Parathyroid adenoma (tissue), 2 donors: ENCODE measurements around the gene SORBS1.

Experiments
- H2AFZ ChIP-seq: fragments of 300-600 bp; sonication (generic); one replicate; pipeline ENCODE4 v1.7.0; 2017; ENCODE audit warnings: antibody characterized with exemption, mild to moderate bottlenecking
- H3K27ac ChIP-seq: fragments of 300-600 bp; sonication (generic); one replicate; pipeline ENCODE4 v1.7.0; 2017
- H3K27me3 ChIP-seq: fragments of 300-600 bp; sonication (generic); one replicate; pipeline ENCODE4 v1.7.0; 2017; ENCODE audit warnings: low read length; ENCODE audit not compliant: control insufficient read depth, insufficient read depth
- H3K36me3 ChIP-seq: fragments of 300-600 bp; sonication (generic); one replicate; pipeline ENCODE4 v1.7.0; 2017; ENCODE audit warnings: low read length; ENCODE audit not compliant: control insufficient read depth, insufficient read depth
- H3K4me1 ChIP-seq: fragments of 300-600 bp; sonication (generic); one replicate; pipeline ENCODE4 v1.7.0; 2017; ENCODE audit warnings: control low read depth
- H3K4me2 ChIP-seq: fragments of 300-600 bp; sonication (generic); one replicate; pipeline ENCODE4 v1.7.0; 2017; ENCODE audit warnings: low read length
- H3K4me3 ChIP-seq: fragments of 300-600 bp; sonication (generic); one replicate; pipeline ENCODE4 v1.7.0; 2017; ENCODE audit warnings: low read depth, low read length
- H3K79me2 ChIP-seq: fragments of 300-600 bp; sonication (generic); one replicate; pipeline ENCODE4 v1.7.0; 2017; ENCODE audit warnings: control low read depth
- H3K9ac ChIP-seq: fragments of 300-600 bp; sonication (generic); one replicate; pipeline ENCODE4 v1.7.0; 2017; ENCODE audit warnings: mild to moderate bottlenecking
- H3K9me3 ChIP-seq: fragments of 300-600 bp; sonication (generic); one replicate; pipeline ENCODE4 v1.7.0; 2017; ENCODE audit warnings: low read length; ENCODE audit not compliant: control insufficient read depth
- TF ChIP-seq, protein P1 (sequence below): fragments of 300-600 bp; sonication (generic); IDR thresholded peaks from one replicate; pipeline ENCODE4 v1.7.0; 2017; ENCODE audit warnings: antibody characterized with exemption, mild to moderate bottlenecking
- donor health status: primary hyperparathyroidism.

The SORBS1 gene

DNA sequence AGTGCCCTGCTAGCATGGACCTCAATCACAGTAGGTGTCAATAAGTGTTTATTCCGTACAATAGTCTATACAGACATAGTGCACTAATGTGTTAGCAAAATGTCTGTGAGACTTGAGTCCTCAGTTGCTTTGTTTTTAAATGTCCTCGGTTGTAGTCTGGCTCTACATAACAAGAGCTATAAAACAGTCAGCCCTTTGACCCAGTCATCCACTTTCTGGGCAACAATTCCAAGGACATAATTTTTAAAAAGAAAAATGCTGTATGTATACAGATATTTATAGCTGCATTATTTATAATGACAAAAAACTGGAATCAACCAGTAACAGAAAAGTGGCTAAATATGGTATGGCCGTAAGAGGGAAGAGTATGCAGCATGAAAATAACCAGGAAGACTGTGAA is 267.5 kb downstream of the SORBS1 start:
- no peak overlapping the region for H3K27ac ChIP-seq
- peaks cover 11% of the 10 kb centered on the region for H3K4me1 ChIP-seq
- H3K4me2 ChIP-seq, result no peak overlapping the region
- no peak overlapping the region for H3K9ac ChIP-seq
- H3K4me3 ChIP-seq, result no peak overlapping the region
- no peaks in the 10 kb centered on the region for H3K36me3 ChIP-seq
- TF ChIP-seq, protein P1, sequence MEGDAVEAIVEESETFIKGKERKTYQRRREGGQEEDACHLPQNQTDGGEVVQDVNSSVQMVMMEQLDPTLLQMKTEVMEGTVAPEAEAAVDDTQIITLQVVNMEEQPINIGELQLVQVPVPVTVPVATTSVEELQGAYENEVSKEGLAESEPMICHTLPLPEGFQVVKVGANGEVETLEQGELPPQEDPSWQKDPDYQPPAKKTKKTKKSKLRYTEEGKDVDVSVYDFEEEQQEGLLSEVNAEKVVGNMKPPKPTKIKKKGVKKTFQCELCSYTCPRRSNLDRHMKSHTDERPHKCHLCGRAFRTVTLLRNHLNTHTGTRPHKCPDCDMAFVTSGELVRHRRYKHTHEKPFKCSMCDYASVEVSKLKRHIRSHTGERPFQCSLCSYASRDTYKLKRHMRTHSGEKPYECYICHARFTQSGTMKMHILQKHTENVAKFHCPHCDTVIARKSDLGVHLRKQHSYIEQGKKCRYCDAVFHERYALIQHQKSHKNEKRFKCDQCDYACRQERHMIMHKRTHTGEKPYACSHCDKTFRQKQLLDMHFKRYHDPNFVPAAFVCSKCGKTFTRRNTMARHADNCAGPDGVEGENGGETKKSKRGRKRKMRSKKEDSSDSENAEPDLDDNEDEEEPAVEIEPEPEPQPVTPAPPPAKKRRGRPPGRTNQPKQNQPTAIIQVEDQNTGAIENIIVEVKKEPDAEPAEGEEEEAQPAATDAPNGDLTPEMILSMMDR, result no peak
- no peak overlapping the region for H2AFZ ChIP-seq
- no peaks in the 10 kb centered on the region for H3K27me3 ChIP-seq
- H3K9me3 ChIP-seq, result no peaks in the 10 kb centered on the region
- peaks cover 14% of the 10 kb centered on the region for H3K79me2 ChIP-seq

DNA sequence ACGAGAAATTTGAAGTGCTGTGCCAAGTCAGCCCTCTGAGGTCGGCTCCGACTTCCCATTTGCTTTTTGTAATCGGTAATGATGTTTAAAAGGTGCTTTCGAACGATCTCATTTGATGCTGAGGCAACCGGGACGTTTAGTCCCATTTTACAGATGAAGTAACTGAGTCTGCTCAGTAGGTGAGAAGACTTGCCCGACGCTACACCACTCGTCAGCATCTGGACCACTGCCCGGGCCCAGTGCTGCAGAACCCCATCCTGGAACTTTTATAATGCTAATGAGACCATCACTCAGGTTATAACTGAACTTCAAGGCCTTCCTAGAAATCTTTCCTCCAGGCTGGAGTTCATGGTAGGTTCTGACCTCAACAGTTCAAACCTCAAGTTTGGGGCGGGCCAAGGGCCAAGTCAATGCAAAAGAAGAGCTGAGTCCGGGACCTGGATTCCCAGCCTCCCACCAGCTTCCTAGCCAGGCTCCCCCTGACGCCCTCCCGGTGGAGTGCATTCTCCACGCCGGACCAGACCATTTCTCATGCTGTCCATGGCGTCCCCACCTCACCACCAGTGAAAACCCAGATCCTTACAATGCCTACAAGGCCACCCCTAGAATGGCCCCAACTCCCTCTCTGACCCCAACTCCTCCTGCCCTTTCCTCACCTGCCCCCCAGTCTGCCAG is 269.7 kb downstream of the SORBS1 start:
- no peaks in the 10 kb centered on the region for H3K36me3 ChIP-seq
- peak overlapping the region; percentile 55 for H3K4me3 ChIP-seq
- peaks cover 21% of the 10 kb centered on the region for H3K79me2 ChIP-seq
- H3K9me3 ChIP-seq, result no peaks in the 10 kb centered on the region
- H2AFZ ChIP-seq, result peak overlapping the region; percentile 94
- H3K4me1 ChIP-seq, result peaks cover 11% of the 10 kb centered on the region
- H3K9ac ChIP-seq, result no peak overlapping the region
- peak overlapping the region; percentile 46 for H3K27ac ChIP-seq
- H3K4me2 ChIP-seq, result peak overlapping the region; percentile 81
- TF ChIP-seq, protein P1, result no peak
- H3K27me3 ChIP-seq, result no peaks in the 10 kb centered on the region

DNA sequence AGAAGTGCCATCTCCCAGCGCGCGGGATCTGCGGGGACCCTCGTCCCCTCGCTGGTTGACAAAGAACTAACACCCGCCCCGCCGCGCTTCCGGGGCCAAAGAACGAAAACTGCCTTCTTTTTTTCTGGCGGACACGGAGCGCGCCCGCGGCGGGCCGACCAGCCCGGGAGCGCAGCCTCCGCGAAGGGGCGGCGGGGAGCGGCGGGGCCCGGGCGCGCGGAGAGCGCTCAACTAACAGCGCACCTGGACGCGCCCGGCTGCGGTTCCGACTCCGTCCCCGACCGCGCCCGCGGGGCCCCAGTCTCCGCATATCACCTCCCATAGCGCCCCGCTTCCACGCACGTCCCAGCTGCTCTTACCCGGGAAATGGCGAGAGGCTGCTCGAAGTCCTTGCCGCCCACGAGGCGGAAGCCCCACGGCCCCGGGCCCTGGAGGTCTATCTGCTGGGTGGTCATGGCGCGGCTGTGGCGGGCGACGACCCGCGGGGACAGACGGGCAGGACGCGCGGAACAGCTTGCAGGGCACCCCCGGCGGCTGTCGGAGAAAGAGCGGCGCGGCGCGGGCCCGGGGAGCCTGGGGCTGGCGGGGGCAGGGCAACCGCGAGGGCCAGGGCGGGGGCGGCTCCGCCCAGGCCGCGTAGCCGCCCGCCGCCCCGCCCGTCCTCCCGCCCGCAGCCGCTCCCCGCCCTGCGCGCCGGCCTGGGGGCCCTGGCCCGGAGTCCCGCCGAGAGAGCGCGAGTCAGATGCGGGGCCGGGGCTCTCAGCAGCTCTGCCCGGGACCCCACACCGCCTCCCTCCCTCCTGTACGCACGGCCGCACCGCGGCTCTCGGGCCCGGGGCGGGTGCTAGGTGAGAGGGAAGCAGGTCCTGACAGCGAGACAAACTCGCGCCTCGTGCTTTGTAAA is 270.5 kb downstream of the SORBS1 start, which contains the start of gene PDLIM1:
TSS of gene PDLIM1 (minus strand) at position 543 of the 904 bp plus-strand sequence. CDS start at position 455, 88 bp downstream.
- Histone ChIP-seq H3K36me3 (no peaks in the 10 kb centered on the region), H3K4me1 (peaks cover 11% of the 10 kb centered on the region), H3K4me2 (peak within 1 kb of the TSS; percentile 81), H3K27ac (peak within 1 kb of the TSS; percentile 80), H3K27me3 (no peaks in the 10 kb centered on the region), H3K4me3 (peak within 1 kb of the TSS; percentile 94), H3K9ac (peak within 1 kb of the TSS; percentile 90), H3K9me3 (no peaks in the 10 kb centered on the region), H2AFZ (peak within 1 kb of the TSS; percentile 94), H3K79me2 (peaks cover 26% of the 10 kb centered on the region)
- TF ChIP-seq, protein P1, result peak; percentile 30

DNA sequence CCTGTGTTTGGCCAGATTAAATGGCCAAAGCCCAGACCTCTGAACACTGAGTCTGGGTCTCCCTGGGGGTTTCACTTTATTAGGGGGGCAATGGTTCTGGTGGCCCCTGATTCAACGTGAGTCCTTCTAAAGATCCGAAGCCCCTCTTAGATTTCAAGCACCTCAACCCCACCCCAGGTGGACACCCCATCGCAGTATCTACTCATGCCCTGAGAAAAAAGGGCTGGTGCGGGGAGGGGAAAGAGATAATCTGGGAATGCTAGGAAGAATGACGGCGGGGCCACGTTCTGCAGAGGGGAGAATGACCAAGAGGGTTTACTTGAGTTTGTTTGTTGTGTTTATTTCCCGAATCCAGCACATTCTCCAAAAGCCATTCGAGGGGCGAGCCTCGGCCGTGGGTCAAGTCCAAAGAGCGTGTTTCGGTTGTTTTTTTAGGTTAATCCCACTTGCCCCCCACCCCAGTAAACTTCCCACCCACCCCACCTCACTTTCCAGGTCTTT is 271.2 kb downstream of the SORBS1 start:
- H3K4me1 ChIP-seq, result peaks cover 11% of the 10 kb centered on the region
- H3K9me3 ChIP-seq, result no peaks in the 10 kb centered on the region
- TF ChIP-seq, protein P1, result no peak
- H3K27ac ChIP-seq, result peak overlapping the region; percentile 80
- H3K27me3 ChIP-seq, result no peaks in the 10 kb centered on the region
- peak overlapping the region; percentile 58 for H3K4me2 ChIP-seq
- peak overlapping the region; percentile 23 for H3K9ac ChIP-seq
- H3K79me2 ChIP-seq, result peaks cover 27% of the 10 kb centered on the region
- H2AFZ ChIP-seq, result peak overlapping the region; percentile 92
- H3K4me3 ChIP-seq, result peak overlapping the region; percentile 94
- no peaks in the 10 kb centered on the region for H3K36me3 ChIP-seq
